Gastrocnemius medialis (tissue), 4 donors: Measurements from ENCODE around the gene KCTD15.

Source experiments
- POLR2A ChIP-seq, 2 donors: fragments of 450-650 bp; IDR thresholded peaks; one replicate each; pipeline ENCODE4 v1.6.1; 2017; ENCODE audit warnings: antibody characterized with exemption in 2 of 2, mild to moderate bottlenecking in 2 of 2, moderate library complexity in 2 of 2
- TF ChIP-seq, protein P1 (sequence below), 5 experiments: fragments of 450-650 bp in 3 of 5; fragments of 200-600 bp in 2 of 5; sonication (generic) in 2 of 5; IDR thresholded peaks in 4 of 5; conservative IDR thresholded peaks in 1 of 5; 1 replicate in 4 of 5; 2 replicates in 1 of 5; pipeline ENCODE4 v1.5.1; 2016 to 2019; ENCODE audit warnings: antibody characterized with exemption in 5 of 5, mild to moderate bottlenecking in 3 of 5, moderate library complexity in 3 of 5

DNA sequence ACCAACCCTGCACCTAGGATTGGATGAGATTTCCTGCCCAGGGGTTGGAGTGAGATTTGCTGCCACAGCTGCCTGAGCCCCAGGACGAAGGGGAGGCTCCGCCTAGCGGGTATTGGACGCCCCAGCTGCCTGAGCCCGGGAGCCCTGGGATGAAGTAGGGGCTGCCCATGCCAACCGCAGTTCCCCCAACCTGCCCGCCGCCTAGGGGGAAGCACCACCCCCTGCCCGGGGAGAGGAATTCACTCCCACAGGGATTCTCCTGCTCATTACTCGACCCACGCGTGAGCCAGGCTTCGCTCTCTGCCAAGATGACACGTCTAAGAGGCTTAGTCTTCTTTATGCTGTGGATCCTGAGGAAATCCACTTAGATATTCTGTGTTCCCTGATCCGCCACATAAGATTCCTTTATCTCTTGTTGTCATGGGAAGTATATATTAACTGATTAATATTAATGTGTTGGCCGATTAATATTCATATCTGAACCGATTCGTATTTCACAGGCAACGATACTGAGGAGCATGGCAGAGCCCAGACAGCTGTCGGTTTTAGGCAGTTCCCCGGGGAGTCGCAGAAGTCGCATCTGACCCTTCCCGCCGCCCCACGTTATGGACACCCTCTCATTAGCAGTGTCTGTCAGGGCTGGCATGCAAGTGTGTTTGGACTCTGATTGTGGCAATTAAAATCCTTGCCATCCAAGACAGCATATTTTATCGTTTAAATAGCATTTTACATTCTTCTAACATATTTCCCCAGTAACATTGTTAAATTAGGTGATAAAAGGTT, 44.5 kb upstream of the KCTD15 start:
- no peak for TF ChIP-seq POLR2A (IDR thresholded peaks at IDR 0.05)
- TF ChIP-seq, protein P1, sequence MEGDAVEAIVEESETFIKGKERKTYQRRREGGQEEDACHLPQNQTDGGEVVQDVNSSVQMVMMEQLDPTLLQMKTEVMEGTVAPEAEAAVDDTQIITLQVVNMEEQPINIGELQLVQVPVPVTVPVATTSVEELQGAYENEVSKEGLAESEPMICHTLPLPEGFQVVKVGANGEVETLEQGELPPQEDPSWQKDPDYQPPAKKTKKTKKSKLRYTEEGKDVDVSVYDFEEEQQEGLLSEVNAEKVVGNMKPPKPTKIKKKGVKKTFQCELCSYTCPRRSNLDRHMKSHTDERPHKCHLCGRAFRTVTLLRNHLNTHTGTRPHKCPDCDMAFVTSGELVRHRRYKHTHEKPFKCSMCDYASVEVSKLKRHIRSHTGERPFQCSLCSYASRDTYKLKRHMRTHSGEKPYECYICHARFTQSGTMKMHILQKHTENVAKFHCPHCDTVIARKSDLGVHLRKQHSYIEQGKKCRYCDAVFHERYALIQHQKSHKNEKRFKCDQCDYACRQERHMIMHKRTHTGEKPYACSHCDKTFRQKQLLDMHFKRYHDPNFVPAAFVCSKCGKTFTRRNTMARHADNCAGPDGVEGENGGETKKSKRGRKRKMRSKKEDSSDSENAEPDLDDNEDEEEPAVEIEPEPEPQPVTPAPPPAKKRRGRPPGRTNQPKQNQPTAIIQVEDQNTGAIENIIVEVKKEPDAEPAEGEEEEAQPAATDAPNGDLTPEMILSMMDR (IDR thresholded peaks at IDR 0.05 in 4 of 5, conservative IDR thresholded peaks at IDR 0.05 in 1 of 5): no peak
